ENCODE results near the gene OR10A3. TPM values are rescaled to one million over a fixed set of nuclear protein-coding genes. Genes with fewer than 3 reads are reported as not detected.

The OR10A3 gene
- total RNA-seq, 1 donor from 2014 or later: not detected

GRCh38 chr11:7892059-7892699 lies 49.3 kb downstream of the OR10A3 start:
- DNase-seq: no peak

GRCh38 chr11:7890417-7891172 lies 50.9 kb downstream of the OR10A3 start:
- no peak for DNase-seq

GRCh38 chr11:7889985-7890384 lies 51.5 kb downstream of the OR10A3 start:
- no peak for DNase-seq

Small RNA genes within 50 kb of the gene (small RNA-seq; reads per million reads assigned to genes)
- gene COX6CP5 (ENCODE audit: low replicate concordance) (not detected), gene RNU6-943P (ENCODE audit: low replicate concordance) (not detected)

Other genes with a start within 250 kb of the OR10A3 start
- 1.4 TPM for gene OVCH2, start 235.2 kb downstream of the OR10A3 start, total RNA-seq
- gene OR5P2, start 144.8 kb downstream of the OR10A3 start, total RNA-seq: not detected
- gene OR5P3, start 110.9 kb downstream of the OR10A3 start, total RNA-seq: not detected
- gene OR10A6, start 10.4 kb downstream of the OR10A3 start, total RNA-seq: not detected
- not detected for gene NLRP10, start 23.7 kb upstream of the OR10A3 start, total RNA-seq
- 154 TPM for gene EIF3F, start 45.6 kb upstream of the OR10A3 start, total RNA-seq
- gene TUB, start 139.5 kb upstream of the OR10A3 start, total RNA-seq: 26.2 TPM
- gene RIC3, start 227.3 kb upstream of the OR10A3 start, total RNA-seq: 5.7 TPM

All from tongue (tissue), 3 donors.